Suprapubic skin (tissue), 3 donors: ENCODE data around the gene CR1L.

Source experiments
- EP300 ChIP-seq: sonication (generic); formaldehyde crosslinking; IDR thresholded peaks from one replicate; pipeline ENCODE4 v1.6.1; 2017; ENCODE audit warnings: antibody characterized with exemption
- POLR2A ChIP-seq, 2 donors: fragments of 450-650 bp; IDR thresholded peaks; one replicate each; pipeline ENCODE4 v1.6.1; 2017; ENCODE audit warnings: antibody characterized with exemption in 2 of 2, mild to moderate bottlenecking in 2 of 2, moderate library complexity in 2 of 2
- TF ChIP-seq, protein P1 (sequence below), 2 donors: fragments of 200-600 bp in 1 of 2; fragments of 450-650 bp in 1 of 2; sonication (generic) in 1 of 2; IDR thresholded peaks; one replicate each; pipeline ENCODE4 v1.5.1; 2016 to 2019; ENCODE audit warnings: antibody characterized with exemption in 2 of 2, mild to moderate bottlenecking in 1 of 2, moderate library complexity in 1 of 2

DNA sequence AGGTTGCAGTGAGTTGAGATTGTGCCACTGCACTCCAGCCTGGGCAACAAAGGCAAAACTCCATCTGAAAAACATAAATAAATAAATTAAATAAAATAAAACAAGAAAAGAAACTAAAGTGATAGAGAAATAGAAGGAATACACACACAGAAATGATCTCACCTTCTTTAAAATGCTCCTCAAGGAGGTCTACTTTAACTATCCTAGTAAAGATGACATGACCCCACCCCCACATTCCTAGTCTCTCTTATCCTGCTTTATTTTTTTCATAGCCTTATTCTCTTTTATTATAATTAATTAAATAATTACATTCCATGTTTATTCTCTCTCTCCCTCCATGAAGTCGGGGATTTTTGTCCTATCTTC lies 18.0 kb upstream of the CR1L start:
- no peak for TF ChIP-seq EP300
- TF ChIP-seq, protein P1, sequence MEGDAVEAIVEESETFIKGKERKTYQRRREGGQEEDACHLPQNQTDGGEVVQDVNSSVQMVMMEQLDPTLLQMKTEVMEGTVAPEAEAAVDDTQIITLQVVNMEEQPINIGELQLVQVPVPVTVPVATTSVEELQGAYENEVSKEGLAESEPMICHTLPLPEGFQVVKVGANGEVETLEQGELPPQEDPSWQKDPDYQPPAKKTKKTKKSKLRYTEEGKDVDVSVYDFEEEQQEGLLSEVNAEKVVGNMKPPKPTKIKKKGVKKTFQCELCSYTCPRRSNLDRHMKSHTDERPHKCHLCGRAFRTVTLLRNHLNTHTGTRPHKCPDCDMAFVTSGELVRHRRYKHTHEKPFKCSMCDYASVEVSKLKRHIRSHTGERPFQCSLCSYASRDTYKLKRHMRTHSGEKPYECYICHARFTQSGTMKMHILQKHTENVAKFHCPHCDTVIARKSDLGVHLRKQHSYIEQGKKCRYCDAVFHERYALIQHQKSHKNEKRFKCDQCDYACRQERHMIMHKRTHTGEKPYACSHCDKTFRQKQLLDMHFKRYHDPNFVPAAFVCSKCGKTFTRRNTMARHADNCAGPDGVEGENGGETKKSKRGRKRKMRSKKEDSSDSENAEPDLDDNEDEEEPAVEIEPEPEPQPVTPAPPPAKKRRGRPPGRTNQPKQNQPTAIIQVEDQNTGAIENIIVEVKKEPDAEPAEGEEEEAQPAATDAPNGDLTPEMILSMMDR (IDR thresholded peaks at IDR 0.05), result no peak
- no peak for TF ChIP-seq POLR2A (IDR thresholded peaks at IDR 0.05)
